ENCODE results near the gene SLC4A2.
"Not testable (repeated sequence)": the region's sequence is repeated elsewhere in the genome, so short reads cannot be mapped to it uniquely, and the experiment has no call there.

Gene SLC4A2

GRCh38 chr7:151025924-151026671 lies 33.3 kb upstream of the SLC4A2 start:
- no peak for DNase-seq (ENCODE audit: low read depth in 2 of 2)

- DNase-seq (ENCODE audit: low read depth in 2 of 2), result not testable (repeated sequence)
Measured at GRCh38 chr7:151026771-151027727, 32.3 kb upstream of the SLC4A2 start.

- not testable (repeated sequence) for DNase-seq (ENCODE audit: low read depth in 2 of 2)
Measured at GRCh38 chr7:151027728-151028130, 31.7 kb upstream of the SLC4A2 start.

GRCh38 chr7:151028131-151028947 lies 31.1 kb upstream of the SLC4A2 start, which contains the start of gene ABCB8:
Gene ABCB8 (plus strand): TSS chr7:151028450. CDS start chr7:151028516, 66 bp downstream.
- DNase-seq (ENCODE audit: low read depth in 2 of 2), result peak; percentile 87 to 98

- DNase-seq (ENCODE audit: low read depth in 2 of 2), result no peak
Measured at GRCh38 chr7:151028948-151029501, 30.4 kb upstream of the SLC4A2 start.

- DNase-seq (ENCODE audit: low read depth in 2 of 2), result no peak
Measured at GRCh38 chr7:151031011-151031410, 28.4 kb upstream of the SLC4A2 start.

GRCh38 chr7:151032936-151033863 lies 26.2 kb upstream of the SLC4A2 start:
- no peak for DNase-seq (ENCODE audit: low read depth in 2 of 2)

GRCh38 chr7:151033864-151034249 lies 25.5 kb upstream of the SLC4A2 start:
- DNase-seq (ENCODE audit: low read depth in 2 of 2), result no peak

- DNase-seq (ENCODE audit: low read depth in 2 of 2), result no peak
Measured at GRCh38 chr7:151034312-151035025, 24.9 kb upstream of the SLC4A2 start.

GRCh38 chr7:151035026-151035717 lies 24.2 kb upstream of the SLC4A2 start:
- no peak for DNase-seq (ENCODE audit: low read depth in 2 of 2)

- no peak for DNase-seq (ENCODE audit: low read depth in 2 of 2)
Measured at GRCh38 chr7:151035902-151036301, 23.5 kb upstream of the SLC4A2 start.

GRCh38 chr7:151038951-151039849 lies 20.2 kb upstream of the SLC4A2 start:
- peak; percentile 54 to 58 for DNase-seq (ENCODE audit: low read depth in 2 of 2)

- DNase-seq (ENCODE audit: low read depth in 2 of 2), result no peak
Measured at GRCh38 chr7:151039850-151040548, 19.4 kb upstream of the SLC4A2 start.

- DNase-seq (ENCODE audit: low read depth in 2 of 2), result no peak
Measured at GRCh38 chr7:151040616-151041375, 18.6 kb upstream of the SLC4A2 start.

GRCh38 chr7:151043449-151043848 lies 15.9 kb upstream of the SLC4A2 start:
- DNase-seq (ENCODE audit: low read depth in 2 of 2), result not testable (repeated sequence)

GRCh38 chr7:151043959-151044358 lies 15.4 kb upstream of the SLC4A2 start:
- no peak for DNase-seq (ENCODE audit: low read depth in 2 of 2)

- DNase-seq (ENCODE audit: low read depth in 2 of 2), result no peak
Measured at GRCh38 chr7:151045262-151045661, 14.1 kb upstream of the SLC4A2 start.

Data from stimulated activated CD4-positive, alpha-beta T cell treated with anti-CD3 and anti-CD28 coated beads, Interleukin-1b, Interleukin-23, amount 100 ng/mL, for 4 hours (primary cell).